GM21367 (cell line): ENCODE measurements around the gene KLF4.
"Not testable (repeated sequence)": the region's sequence is repeated elsewhere in the genome, so short reads cannot be mapped to it uniquely, and the experiment has no call there.

ENCODE experiments used
- ATAC-seq: cut with Tn5 transposase; IDR thresholded peaks from one replicate; pipeline ENCODE4 v1.9.1; 2021; ENCODE audit not compliant: unreplicated experiment

KLF4 gene

DNA sequence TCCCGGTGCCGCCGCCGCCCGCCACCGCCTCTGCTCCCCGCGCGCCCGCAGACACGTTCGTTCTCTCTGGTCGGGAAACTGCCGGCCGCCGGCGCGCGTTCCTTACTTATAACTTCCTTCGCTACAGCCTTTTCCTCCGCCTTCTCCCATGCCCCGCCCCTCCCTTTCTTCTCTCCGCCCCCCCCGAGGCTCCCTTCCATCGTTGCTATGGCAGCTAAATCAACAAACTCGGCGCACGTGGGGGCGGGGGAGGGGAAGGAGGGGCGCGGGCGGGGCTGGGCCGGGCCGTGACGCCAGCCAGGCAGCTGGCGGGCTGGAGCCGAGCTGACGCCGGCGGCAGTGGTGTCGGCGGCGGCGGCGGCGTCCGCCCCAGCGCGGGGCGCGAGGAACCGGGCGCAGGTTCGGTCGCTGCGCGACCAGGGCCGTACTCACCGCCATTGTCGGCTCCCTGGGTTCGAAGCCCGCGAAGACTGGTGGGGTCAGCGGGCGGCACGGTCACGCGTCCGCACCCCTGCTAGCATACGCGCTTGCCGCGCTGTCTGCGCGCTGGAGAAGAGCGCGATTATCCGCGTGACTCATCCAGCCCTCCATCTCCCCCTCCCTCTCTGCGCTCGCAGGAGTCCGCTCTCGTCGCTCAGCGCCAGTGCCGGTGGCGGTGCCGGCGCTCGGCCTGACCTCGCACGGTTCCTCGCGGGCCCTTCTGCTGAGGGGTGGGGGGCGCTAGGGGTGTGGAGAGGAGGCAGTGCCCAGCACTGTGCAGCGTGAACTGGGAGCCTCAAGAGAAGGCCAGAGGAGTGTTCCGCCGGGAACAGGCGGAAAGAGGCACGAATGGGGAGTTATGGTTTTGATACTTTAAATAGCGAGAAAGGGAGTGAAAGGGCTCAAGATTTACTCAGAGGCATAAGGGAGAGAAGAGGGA is at the start of gene KLF4:
KLF4 (minus strand) TSS at position 83 of the 919 bp plus-strand sequence. CDS start 597 bp downstream, outside the sequence.
- ATAC-seq, result peak; percentile 62

DNA sequence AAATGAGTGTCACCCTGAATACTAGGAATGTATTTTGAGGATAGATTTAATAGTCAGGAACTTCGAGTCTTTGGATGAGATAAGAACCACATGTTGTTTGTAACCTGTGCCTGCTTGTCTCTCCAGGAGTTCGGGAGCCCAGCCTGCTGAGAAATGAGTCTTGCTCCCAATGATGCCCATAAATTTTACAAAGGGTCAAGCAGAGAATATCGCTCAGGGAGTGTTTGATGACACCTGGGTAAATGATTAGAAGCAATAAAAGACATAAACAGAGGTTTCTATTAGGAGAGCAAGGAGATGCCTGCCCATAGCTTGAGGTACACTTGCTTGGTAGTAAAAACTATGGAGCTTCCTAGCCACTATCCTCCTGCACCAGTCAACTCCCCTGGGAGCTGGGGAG is 46.9 kb upstream of the KLF4 start:
- no peak for ATAC-seq

DNA sequence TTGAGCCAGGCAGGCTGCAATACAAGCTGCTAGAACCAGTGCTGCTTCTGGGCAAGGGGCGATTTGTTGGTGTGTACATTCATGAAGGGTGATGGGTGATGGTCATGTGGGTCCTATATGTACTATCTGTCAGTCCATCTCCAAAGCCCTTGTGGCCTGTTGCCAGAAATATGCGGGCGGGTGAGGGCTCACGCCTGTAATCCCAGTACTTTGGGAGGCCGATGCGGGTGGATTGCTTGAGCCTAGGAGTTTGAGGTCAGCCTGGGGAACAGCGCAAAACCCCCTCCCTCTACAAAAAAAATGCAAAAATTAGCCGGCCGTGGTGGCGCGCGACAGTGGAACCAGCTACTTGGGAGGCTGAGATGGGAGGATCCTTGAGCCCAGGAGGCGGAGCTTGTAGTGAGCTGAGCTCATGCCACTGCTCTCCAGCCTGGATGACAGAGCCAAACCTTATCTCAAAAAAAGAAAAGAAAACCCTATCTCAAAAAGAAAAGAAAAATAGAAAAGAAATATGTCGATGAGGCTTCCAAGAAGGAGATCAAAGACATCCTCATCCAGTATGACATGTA is 45.0 kb upstream of the KLF4 start:
- no peak for ATAC-seq

DNA sequence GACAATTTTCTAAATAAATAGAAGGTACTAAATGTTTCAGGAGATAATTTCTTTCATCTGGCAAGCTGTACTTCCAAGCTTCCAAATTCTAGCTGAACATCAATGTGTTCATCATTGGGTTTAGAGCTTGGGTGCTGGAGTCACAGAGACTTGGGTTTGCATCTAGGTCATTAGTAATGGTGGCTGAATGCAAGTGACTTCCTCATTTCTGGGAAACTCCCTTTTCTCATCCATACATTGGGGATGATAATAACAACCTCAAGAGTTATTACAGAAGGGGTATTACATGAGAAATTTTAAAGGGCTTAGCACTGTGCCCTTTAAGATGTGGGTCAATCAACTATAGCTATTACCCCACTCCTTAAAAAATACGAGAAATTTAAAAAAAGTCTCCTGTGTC is 41.1 kb upstream of the KLF4 start:
- no peak for ATAC-seq

DNA sequence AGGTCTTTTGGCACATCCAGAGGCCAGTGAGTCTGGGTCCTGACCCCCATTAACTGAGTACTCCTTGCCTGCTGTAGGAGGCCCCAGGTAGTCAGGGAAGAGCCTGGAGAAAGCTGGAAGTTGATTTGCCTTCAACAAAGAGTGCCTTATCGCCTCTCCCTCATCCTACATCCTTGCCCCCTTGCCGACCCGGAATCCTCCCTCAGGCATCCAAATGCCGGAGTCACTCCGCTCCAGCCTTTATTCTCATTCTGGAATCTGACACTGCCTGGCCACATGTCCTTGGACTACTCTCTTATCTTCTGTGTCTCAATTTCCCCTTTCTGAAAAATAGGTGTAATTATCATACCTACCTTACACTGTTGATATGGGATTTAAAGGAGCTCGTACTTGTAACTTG is 39.1 kb upstream of the KLF4 start:
- ATAC-seq, result no peak

DNA sequence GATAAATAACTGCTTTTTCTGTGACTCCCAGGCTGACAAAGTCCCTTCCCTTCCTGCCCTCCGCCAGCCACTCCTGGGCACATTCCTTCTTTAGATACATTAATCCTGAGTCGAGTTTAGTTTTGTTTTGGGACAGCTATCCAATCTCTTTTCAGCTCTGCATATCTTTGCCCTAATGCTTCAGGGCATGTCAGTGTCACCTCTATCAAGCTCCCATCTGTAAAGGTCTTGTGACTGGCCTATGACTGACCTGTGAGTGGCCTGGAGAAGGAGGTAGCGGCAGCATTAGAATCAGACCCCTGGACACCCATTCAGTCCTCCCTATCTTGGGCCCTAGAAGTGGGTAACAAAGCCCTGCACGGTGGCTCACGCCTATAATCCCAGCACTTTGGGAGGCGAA is 34.0 kb upstream of the KLF4 start:
- ATAC-seq, result no peak

DNA sequence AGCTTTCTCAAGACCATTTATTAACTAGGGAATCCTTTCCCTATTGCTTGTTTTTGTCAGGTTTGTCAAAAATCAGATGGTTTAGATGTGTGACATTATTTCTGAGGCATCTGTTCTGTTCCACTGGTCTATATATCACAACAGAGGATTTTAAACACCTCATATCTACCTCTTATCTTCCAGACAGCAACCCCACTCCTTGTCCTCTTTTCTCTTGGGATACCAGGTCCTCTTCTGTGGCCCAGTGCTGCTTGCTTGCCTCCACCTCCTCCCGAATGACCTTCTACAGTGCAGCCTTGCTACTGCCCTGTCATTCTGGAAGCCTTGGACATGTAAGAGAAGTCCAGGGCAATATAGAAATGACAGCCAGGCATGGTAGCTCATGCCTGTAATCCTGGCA is 30.6 kb upstream of the KLF4 start:
- no peak for ATAC-seq

DNA sequence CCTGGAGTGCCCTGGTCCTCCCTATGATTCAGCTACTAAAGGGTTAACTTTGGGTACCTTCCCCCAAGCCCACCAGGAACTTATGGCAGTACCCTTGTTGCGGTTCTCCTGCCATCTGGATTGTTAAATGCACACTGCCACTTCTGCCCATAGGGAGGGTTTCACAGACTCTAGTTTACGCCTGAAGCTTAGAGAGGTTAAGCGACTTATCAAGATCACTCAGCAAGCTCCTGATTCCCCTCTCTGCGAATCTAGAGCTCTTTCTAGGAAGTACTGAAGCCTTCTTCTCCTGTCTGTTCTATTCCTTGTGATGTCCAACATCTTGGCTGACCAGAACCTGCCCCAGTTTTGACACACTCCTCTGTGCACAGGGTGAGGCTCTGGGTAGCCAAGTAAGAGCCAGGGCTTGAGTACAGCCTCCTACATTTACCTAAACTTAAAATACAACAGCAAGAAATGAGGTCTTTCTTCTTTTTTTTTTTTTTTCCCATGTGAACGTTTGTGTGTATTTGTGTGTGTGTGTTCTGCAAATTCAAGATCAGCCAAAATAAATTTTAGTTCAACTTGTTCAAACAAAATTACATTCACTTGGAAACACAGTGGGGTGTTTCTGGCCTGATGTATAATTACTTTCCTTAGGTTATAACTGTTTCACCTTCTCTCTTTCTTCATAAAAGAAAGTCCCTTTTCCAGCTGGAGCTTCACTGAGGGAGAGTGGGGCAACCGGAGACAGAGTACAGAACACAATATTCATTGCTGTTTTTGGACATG is 28.7 kb upstream of the KLF4 start:
- ATAC-seq, result no peak

DNA sequence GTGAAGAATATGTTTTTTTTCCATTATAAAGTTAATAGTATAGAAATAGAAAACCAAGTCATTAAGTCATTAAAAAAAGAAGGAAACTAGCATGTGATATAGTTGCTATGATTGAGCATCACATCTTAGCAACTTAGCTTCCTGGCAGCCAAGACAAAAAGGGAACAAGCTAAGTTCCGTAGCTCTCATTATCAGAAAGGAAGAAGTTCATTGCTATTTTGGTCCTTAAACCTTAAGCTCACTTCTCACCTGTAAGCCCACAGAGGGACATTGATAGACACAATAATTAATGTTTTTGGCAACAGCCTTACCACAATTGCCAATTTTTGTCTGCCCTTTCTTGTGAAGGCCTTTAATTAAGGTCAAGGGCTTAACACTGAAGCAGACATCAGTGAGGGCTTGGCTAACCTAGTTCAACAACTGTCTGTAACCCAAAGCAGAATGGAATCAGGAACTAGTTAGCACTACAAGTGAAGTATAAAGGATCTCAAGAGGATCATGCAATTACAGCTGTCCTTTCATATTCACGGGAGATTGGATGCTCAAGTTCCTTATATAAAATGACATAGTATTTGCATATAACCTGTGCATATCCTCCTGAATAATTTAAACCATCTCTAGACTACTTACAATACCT is 24.0 kb upstream of the KLF4 start:
- no peak for ATAC-seq

DNA sequence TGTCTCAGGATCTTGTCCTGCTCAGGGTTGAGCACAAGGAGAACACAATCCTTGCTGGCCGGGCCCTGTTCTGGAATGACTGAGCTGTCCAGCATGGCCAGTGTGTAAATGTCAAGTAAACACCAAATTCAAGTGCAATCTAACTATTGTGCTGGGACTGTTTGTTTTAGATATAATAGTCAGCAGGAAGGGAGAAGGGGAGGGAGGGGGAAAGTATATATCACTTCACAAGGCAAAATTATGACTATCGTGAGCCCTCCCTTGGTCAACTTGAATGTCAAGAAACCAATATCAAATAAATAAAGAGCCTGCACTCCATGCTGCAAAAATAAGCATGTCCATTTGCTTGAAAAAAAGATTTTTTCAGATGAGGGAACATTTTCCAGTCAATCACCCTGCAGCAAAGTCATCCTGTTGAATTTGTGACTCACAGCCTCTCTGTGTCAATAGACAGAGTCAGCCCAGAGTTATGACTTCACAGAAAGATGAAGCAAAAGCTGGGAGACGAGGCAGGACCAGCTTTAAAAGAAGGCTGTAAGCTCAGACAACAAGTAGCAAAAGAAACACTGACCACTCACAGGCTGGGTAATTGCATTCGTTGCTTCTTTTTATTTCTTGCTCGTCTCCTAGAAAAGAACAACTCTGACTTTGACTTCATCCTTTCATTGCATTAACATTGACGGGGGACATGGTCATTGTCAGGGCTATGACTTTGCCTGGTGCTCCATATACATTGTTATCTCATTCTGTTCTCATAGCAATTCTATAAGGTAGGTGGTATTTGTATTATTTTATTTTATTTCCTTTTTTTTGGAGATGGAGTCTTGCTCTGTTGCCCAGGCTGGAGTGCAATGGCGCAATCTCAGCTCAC is 15.3 kb upstream of the KLF4 start:
- no peak for ATAC-seq

DNA sequence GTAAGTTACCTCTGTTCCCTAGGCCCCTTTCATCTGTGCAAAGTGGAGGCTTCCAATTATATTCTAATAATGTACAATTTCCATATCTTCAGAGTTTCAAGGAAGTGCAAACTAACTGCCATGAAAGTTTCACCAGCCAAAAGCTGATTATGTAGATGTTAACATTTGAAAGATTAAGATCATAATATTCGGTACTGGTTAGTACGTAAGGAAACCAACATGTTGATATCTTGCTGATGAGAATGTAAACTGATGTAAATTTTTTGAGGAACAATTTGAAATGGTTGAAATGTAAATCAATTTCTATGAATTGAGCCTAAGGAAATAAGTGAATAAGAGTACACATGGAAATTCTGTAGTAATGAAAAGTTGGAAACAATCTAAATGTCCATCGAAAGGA is 12.9 kb upstream of the KLF4 start:
- no peak for ATAC-seq

DNA sequence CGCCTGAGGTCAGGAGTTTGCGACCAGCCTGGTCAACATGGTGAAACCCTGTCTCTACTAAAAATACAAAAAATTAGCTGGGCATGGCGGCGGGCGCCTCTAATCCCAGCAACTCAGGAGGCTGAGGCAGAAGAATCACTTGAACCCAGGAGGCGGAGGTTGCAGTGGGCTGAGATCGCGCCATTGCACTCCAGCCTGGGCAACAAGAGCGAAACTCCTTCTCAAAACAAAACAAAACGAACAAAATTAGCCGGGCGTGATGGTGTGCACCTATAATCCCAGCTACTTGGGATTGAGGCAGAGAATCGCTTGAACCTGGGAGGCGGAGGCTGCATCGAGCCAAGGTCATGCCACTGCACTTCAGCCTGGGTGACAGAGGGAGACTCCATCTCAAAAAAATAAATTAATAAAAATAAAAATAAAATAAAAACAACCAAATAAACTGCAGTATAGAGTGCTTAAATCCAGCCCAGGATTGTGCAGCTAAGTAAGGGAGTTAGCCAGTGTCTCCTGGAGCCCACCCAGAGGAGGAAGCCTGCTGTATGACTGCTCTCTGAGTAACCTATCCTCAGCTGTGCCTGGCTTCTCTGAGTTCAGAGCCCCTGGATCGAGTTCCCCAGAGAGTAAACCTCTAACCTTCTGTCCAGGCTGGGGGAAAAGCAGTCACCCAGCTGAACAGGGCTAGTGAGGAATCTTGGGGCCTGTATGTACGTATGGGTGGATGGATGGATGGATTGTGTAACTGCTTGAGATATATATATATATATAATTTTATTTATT is 11.0 kb upstream of the KLF4 start:
- not testable (repeated sequence) for ATAC-seq

DNA sequence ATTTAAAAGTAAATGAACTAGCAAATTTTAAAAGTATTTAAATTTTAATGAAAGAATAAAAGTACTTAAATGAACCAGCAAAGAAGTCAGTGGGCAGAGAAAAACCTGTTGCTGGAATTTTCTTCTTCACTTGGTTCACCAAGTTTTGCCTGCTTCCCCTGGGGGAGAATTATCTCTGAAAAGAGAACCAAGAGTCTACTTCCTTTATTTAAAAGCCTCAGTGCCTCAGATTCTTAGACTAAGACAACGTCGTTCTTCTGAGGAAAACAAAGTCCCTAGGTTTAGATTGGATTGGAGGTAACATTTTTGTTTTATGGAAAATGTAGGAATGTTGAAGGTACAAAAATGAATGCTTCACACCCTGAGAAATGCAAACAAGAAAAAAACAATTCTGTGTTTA is 7.4 kb upstream of the KLF4 start:
- ATAC-seq, result no peak

DNA sequence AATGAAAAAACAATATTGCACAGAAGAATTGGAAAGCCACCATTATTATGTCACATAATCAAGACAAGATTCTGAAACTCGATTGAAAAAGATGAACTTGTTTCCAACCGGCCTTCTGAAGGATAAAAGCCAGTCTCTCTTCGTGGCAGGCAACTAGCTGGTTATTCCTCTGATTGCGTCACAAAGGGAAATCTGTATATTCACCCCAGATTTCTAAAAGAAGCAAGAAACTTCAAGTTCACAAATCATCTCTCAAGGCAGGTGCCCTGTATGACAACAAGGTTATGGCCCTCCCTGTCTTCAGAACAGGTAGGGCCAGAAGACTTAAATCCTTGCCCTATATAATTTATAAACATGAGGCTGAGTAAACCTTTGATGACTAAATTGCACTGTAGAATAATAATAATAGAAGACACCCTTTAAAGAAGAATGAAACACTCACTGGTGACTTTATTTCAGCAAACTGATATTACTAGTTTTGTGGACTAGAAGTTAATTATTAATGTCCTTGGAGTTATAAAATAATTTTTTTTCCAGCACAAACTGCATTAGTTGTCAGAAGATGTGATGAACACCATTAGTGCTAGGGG is 2.9 kb upstream of the KLF4 start:
- ATAC-seq, result no peak

DNA sequence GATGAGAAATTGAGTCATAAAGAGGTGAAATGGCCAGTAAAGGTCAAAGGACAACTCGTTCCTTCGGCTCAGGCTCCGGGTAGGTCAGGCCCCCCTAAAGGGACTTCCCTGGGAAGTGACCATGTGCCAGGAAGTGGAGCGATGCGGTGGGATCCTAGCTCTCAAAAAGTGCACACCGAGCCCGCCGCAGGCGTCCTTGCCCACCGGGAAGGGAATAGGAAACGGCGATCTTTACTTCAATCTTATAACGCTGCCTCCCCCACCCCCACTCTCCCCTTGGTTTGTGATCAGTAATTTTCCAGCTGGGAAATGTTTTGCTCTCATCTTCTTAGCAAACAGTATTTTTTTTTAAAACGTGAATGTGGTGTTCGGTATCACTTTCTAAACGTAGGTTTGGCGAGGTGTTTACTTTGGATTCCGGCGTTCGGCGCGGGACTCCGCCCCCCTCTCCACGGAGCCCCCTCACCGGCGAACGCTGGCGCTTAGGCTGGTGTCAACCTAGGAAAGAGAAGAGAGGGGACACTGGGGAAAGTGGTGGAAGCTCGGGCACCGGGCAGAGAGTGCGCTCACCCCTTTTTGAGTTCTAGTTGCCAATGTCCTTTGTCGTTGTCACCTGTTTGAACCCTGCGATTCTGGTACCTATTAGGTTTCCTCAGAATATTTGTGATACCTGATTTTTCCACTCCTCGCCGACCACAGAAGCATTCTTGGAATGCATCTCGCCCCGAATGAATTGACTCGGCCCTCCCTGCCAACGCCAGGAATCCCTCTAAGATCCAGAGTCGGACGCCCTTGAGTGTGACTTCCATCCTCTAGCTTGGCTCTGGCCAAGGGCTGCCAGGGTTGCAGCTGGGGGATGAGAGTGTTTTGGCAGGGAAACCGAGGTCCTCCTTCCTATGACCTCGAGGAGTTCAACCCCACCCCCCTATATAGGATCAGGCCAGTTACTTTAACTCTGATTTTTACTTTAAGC is 1.8 kb upstream of the KLF4 start:
- ATAC-seq, result no peak

DNA sequence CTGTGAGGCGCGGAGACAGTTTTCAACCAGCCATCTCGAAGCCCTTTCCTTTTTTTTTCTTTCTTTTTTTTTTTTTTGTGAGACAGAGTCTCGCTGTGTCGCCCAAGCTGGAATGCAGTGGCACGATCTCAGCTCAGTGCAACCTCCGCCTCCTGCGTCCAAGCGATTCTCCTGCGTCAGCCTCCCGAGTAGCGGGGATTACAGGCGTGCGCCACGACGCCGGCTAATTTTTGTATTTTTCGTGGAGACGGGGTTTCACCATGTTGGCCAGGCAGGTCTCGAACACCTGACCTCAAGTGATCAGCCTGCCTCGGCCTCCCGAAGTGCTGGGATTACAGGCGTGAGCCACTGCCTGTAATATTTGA is 1.0 kb upstream of the KLF4 start:
- ATAC-seq, result not testable (repeated sequence)

DNA sequence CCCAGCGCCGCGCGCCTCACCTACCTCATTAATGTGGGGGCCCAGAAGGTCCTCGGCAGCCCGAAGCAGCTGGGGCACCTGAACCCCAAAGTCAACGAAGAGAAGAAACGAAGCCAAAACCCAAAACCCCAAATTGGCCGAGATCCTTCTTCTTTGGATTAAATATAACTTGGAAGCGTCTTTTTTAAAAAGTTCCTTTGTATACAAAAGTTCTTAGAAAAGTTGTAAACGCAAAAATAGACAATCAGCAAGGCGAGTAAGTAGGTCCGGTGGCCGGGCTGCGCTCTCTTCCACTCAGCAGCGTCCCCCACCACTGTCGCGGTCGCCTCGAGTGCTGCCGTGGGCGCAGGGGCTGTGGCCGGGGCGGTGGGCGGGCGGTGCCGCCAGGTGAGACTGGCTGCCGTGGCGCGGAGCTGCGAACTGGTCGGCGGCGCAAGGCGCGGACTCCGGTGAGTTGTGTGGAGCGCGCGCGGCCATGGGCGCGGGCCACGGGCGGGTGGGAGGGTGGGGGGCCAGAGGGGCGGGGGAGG is 360 bp downstream of the KLF4 start:
- peak; percentile 7 for ATAC-seq
